H1 (cell line): ENCODE measurements around the gene ACADM. TPM values are rescaled to one million over a fixed set of nuclear protein-coding genes. Genes with fewer than 3 reads are reported as not detected.

Source experiments
- BACH1 ChIP-seq: IDR thresholded peaks from 2 replicates; pipeline ENCODE4 v1.6.1; 2012; ENCODE audit warnings: low read length, improper control_type of control experiment
- BCL11A ChIP-seq, 2 experiments: IDR thresholded peaks; one replicate each; pipeline ENCODE4 v1.6.1; 2011; ENCODE audit warnings: low read depth in 2 of 2, low read length in 2 of 2, mild to moderate bottlenecking in 2 of 2
- BRCA1 ChIP-seq: IDR thresholded peaks from 2 replicates; pipeline ENCODE4 v1.6.1; 2012; ENCODE audit warnings: low read depth, low read length, improper control_type of control experiment
- CHD7 ChIP-seq: fragments of 300-600 bp; sonication (generic); IDR thresholded peaks from 2 replicates; pipeline ENCODE4 v1.7.1; 2012; ENCODE audit warnings: low read length, moderate library complexity, mild to moderate bottlenecking, inconsistent platforms; ENCODE audit not compliant: insufficient replicate concordance
- KDM1A ChIP-seq: fragments of 200-600, 300-600 bp; sonication (generic); IDR thresholded peaks from 2 replicates; pipeline ENCODE4 v1.7.1; 2016; ENCODE audit warnings: mild to moderate bottlenecking, low read length, borderline replicate concordance
- MAX ChIP-seq: IDR thresholded peaks from 2 replicates; pipeline ENCODE4 v1.6.1; 2012; ENCODE audit warnings: inconsistent platforms
- PHF8 ChIP-seq: fragments of 200-600 bp; sonication (generic); conservative IDR thresholded peaks from 2 replicates; pipeline ENCODE4 v1.7.1; 2012; ENCODE audit warnings: low read depth, mild to moderate bottlenecking, inconsistent platforms, low read length, moderate library complexity
- POLR2A ChIP-seq, 2 experiments: IDR thresholded peaks; 1 replicate in 1 of 2; 2 replicates in 1 of 2; pipeline ENCODE4 v1.6.1; 2011; ENCODE audit warnings: low read depth in 2 of 2, low read length in 2 of 2, mild to moderate bottlenecking in 2 of 2; ENCODE audit errors: control extremely low read depth in 1 of 2
- RAD21 ChIP-seq, 2 experiments: IDR thresholded peaks in 1 of 2; conservative IDR thresholded peaks in 1 of 2; 2 replicates each; pipeline ENCODE4 v1.6.1; 2011; ENCODE audit warnings: low read depth in 2 of 2, low read length in 2 of 2, improper control_type of control experiment in 1 of 2, inconsistent platforms in 1 of 2, mild to moderate bottlenecking in 1 of 2, moderate library complexity in 1 of 2
- RXRA ChIP-seq: IDR thresholded peaks from 2 replicates; pipeline ENCODE4 v1.6.1; 2011; ENCODE audit warnings: low read depth, mild to moderate bottlenecking, low read length, moderate library complexity; ENCODE audit not compliant: insufficient read depth
- SIX5 ChIP-seq: IDR thresholded peaks from 2 replicates; pipeline ENCODE4 v1.6.1; 2011; ENCODE audit warnings: mild to moderate bottlenecking, low read depth, low read length
- TEAD4 ChIP-seq: IDR thresholded peaks from 2 replicates; pipeline ENCODE4 v1.6.1; 2012; ENCODE audit warnings: low read depth, low read length, inconsistent platforms, mixed read lengths
- polyA plus RNA-seq, 7 experiments: library from polyadenylated mRNA; depleted of rRNA in 3 of 7; stranded (reverse) in 5 of 7; unstranded in 2 of 7; fragments of >200 nt in 5 of 7; fragments of 200-250 nt in 2 of 7; gene quantifications; 1 replicate in 5 of 7; 2 replicates in 1 of 7; 4 replicates in 1 of 7; pipeline versions ENCODE4 v1.2.1 to v1.2.3, GENCODE V29; 2011 to 2013; ENCODE audit warnings: missing spikeins in 2 of 7, mixed read lengths in 2 of 7
- total RNA-seq: library from RNA; stranded (reverse); fragmentation: NEBNext Ultra II Directional; extraction: Animal tissue kit (Norgen Biotek cat#: 25700); gene quantifications from 2 replicates; pipeline ENCODE4 v1.2.1, GENCODE V29; 2021

Gene ACADM
- total and polyA plus RNA-seq, 2 of the 8 experiments (the other 6 are each of a cell fraction or from before 2014, with no cell fraction given): 14.3 to 40.0 TPM

- no peak for TF ChIP-seq CHD7
- TF ChIP-seq BRCA1: no peak
- TF ChIP-seq KDM1A: no peak
- TF ChIP-seq POLR2A (IDR thresholded peaks at IDR 0.05; ENCODE audit: control extremely low read depth in 1 of 2, low read depth in 2 of 2, low read length in 2 of 2): no peak
- no peak for TF ChIP-seq PHF8
- TF ChIP-seq MAX: no peak
- no peak for TF ChIP-seq SIX5
- TF ChIP-seq RAD21 (IDR thresholded peaks at IDR 0.05 in 1 of 2, conservative IDR thresholded peaks at IDR 0.05 in 1 of 2; ENCODE audit: low read depth in 2 of 2, low read length in 2 of 2): no peak
- no peak for TF ChIP-seq RXRA
- no peak for TF ChIP-seq BCL11A (IDR thresholded peaks at IDR 0.05; ENCODE audit: low read depth in 2 of 2, low read length in 2 of 2)
- TF ChIP-seq BACH1: no peak
- no peak for TF ChIP-seq TEAD4
Observed at GRCh38 chr1:75794382-75794781, 69.9 kb downstream of the ACADM start (continued).
